Measurements from ENCODE around the gene ANKRD66. TPM values are rescaled to one million over a fixed set of nuclear protein-coding genes. Genes with fewer than 3 reads are reported as not detected.

The ANKRD66 gene
- total RNA-seq, 1 experiment from 2014 or later, result not detected

- Mint-ChIP-seq H3K27ac (no peak overlapping the region), H3K27me3 (ENCODE audit: low read depth) (peaks cover 2% of the 10 kb centered on the region), H3K4me1 (peaks cover 3% of the 10 kb centered on the region in 2 experiments; a peak in 3 of 4 replicates), H3K4me3 (no peak overlapping the region), H3K36me3 (ENCODE audit: insufficient read depth in 1 of 3, low read depth in 3 of 3) (no peaks in the 10 kb centered on the region), H3K9me3 (no peaks in the 10 kb centered on the region)
- Histone ChIP-seq H3K4me1 (ENCODE audit: insufficient read depth, low read length) (no peaks in the 10 kb centered on the region; the same call in 1 of the 2 replicates), H3K9ac (ENCODE audit: extremely low read depth, insufficient read length, low read length) (no peak overlapping the region), H4K91ac (ENCODE audit: insufficient read length, low read depth, low read length) (no peak overlapping the region), H3K79me1 (ENCODE audit: insufficient read depth, low read depth, low read length, poor library complexity, severe bottlenecking) (no peaks in the 10 kb centered on the region), H3K27ac (ENCODE audit: insufficient read length, low read depth, low read length) (no peak overlapping the region), H3K4me2 (ENCODE audit: insufficient read depth, insufficient read length, low read length) (no peak overlapping the region), H3K23ac (ENCODE audit: insufficient read length, low read depth, low read length) (no peak overlapping the region), H3K23me2 (ENCODE audit: insufficient read length, low read depth, low read length, poor library complexity, severe bottlenecking) (no peaks in the 10 kb centered on the region), H2BK12ac (ENCODE audit: insufficient read length, low read depth, low read length) (no peak overlapping the region), H3K79me2 (ENCODE audit: insufficient read depth, low read length) (no peaks in the 10 kb centered on the region), H2BK5ac (ENCODE audit: insufficient read length, low read length) (no peak overlapping the region), H4K8ac (replicated peaks; ENCODE audit: insufficient read length, low read depth, low read length) (no peak overlapping the region), H3K18ac (ENCODE audit: insufficient read length, low read depth, low read length) (no peak overlapping the region), H3K27me3 (ENCODE audit: insufficient read depth, low read length) (no peaks in the 10 kb centered on the region), H4K20me1 (ENCODE audit: control insufficient read depth, insufficient read depth, insufficient read length) (no peaks in the 10 kb centered on the region), H3K56ac (ENCODE audit: insufficient read length, low read depth, low read length) (no peak overlapping the region), H3K4ac (ENCODE audit: low read depth, low read length) (no peak overlapping the region), H2AK5ac (ENCODE audit: insufficient read length, low read length) (no peak overlapping the region), H2BK15ac (ENCODE audit: low read depth, low read length) (no peak overlapping the region), H3K9me3 (ENCODE audit: control insufficient read depth, low read depth, low read length) (no peaks in the 10 kb centered on the region), H3T11ph (ENCODE audit: low read length) (no peak overlapping the region), H2AFZ (ENCODE audit: low read length) (no peak overlapping the region), H3K14ac (ENCODE audit: insufficient read depth, low read length) (no peak overlapping the region), H2BK120ac (ENCODE audit: low read depth, low read length, poor library complexity, severe bottlenecking) (no peak overlapping the region), H4K5ac (ENCODE audit: insufficient read length, low read depth, low read length) (no peak overlapping the region), H2BK20ac (ENCODE audit: low read depth, low read length, poor library complexity, severe bottlenecking) (no peak overlapping the region)
- 100% methylated on average over 1 of the region's 7 CpGs for WGBS (ENCODE audit: extremely low coverage, insufficient read length, low lambda C conversion rate)
- no peak for DNase-seq
- TF ChIP-seq, protein P1, sequence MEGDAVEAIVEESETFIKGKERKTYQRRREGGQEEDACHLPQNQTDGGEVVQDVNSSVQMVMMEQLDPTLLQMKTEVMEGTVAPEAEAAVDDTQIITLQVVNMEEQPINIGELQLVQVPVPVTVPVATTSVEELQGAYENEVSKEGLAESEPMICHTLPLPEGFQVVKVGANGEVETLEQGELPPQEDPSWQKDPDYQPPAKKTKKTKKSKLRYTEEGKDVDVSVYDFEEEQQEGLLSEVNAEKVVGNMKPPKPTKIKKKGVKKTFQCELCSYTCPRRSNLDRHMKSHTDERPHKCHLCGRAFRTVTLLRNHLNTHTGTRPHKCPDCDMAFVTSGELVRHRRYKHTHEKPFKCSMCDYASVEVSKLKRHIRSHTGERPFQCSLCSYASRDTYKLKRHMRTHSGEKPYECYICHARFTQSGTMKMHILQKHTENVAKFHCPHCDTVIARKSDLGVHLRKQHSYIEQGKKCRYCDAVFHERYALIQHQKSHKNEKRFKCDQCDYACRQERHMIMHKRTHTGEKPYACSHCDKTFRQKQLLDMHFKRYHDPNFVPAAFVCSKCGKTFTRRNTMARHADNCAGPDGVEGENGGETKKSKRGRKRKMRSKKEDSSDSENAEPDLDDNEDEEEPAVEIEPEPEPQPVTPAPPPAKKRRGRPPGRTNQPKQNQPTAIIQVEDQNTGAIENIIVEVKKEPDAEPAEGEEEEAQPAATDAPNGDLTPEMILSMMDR (conservative IDR thresholded peaks at IDR 0.05), result no peak
These were observed 9.9 kb downstream of the ANKRD66 start for GRCh38 chr6:46756469-46757213.
